GM12892 (cell line): ENCODE data around the gene EEA1.
"Not testable (repeated sequence)": the region's sequence is repeated elsewhere in the genome, so short reads cannot be mapped to it uniquely, and the experiment has no call there.

Experiments
- DNase-seq: peaks from one replicate; pipeline ENCODE4 v3.0.0; 2011; ENCODE audit not compliant: insufficient read length
- FAIRE-seq: peaks from 2 replicates; lab custom pipeline; 2011; peaks lifted over from hg19 to GRCh38; lab: Jason Lieb, UNC
- POLR2A ChIP-seq: IDR thresholded peaks from 2 replicates; pipeline ENCODE4 v1.6.1; 2011; ENCODE audit warnings: low read depth, low read length, control low read depth
- POLR2AphosphoS5 ChIP-seq: IDR thresholded peaks from 2 replicates; pipeline ENCODE4 v1.6.1; 2011; ENCODE audit warnings: low read depth, low read length, control low read depth
- TAF1 ChIP-seq: IDR thresholded peaks from 2 replicates; pipeline ENCODE4 v1.6.1; 2011; ENCODE audit warnings: low read depth, mild to moderate bottlenecking, control low read depth, low read length, borderline replicate concordance

The EEA1 gene

DNA sequence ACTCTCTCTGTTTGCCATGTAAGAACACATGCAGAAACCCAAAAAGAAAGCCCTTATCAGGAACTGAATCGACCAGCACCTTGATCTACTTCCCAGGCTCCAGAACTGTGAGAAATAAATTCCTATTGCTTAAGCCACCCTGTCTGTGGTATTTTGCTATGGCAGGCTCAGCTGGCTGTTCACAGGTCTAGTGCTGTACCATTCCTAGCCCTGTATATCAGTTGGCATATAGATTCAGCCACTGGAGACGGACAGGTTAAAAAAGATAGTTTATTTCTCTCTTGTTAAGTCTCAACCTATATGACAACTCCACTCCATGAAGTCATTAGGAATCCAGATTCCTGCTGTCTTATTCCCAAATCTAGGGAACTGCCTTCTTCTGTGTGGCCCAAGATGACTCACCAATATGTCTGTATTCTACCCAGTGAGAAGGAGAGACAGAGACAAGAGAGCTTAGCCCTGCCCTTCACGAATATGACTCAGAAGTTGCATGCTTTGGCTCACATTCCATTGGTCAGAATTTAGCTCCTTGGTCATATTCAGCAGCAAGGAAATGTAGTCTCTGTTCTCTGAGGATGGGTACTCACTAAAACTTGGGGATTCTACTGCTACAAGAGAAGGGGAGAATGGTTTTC is 169.3 kb downstream of the EEA1 start:
- FAIRE-seq, result peak; percentile 30
- DNase-seq, result no peak
- TF ChIP-seq POLR2AphosphoS5 (no peak), TAF1 (no peak), POLR2A (no peak)

GRCh38 chr12:92757597-92758121 is 171.4 kb downstream of the EEA1 start:
- FAIRE-seq (no peak), DNase-seq (no peak)
- TF ChIP-seq POLR2AphosphoS5 (no peak), TAF1 (no peak), POLR2A (no peak)

DNA sequence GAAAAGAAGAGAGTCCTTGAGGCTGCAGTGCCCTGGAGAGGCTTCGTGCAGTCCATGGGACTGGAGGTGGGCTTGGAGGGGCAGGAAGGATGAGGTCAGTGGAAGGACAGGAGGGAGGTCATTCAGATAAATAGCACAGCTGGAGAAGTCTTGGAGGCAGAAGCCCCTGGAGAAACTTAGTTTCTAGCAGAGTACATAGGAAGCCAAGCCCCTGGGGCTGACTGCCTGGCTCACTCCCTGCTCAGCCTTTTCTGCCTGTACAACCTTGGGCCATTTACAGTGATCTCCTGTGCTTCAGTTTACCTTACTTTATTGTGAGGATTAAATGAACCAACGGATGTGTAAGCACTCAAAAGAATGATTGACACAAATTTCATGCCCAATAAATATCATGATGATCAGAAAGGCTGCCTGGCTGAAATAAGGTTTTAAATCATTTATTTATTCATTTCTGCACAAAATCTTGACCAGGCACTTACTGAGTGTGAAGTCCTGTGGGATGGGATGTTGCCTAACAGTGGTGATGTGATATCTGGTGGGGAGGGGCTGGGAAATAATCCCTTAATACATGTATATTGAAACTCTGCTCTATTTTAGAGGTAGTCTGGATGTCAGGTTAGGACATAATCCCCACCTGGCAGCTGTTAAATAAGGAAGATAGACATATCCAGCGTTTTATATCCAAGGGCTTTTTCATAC is 172.0 kb downstream of the EEA1 start:
- FAIRE-seq, result no peak
- TF ChIP-seq POLR2A (no peak), TAF1 (no peak), POLR2AphosphoS5 (no peak)
- no peak for DNase-seq

- TF ChIP-seq TAF1, result no peak
- TF ChIP-seq POLR2AphosphoS5, result no peak
- TF ChIP-seq POLR2A, result no peak
- FAIRE-seq (no peak), DNase-seq (no peak)
These were observed 174.9 kb downstream of the EEA1 start for GRCh38 chr12:92753976-92754885.

GRCh38 chr12:92749691-92750090 is 179.4 kb downstream of the EEA1 start:
- not testable (repeated sequence) for DNase-seq, FAIRE-seq

DNA sequence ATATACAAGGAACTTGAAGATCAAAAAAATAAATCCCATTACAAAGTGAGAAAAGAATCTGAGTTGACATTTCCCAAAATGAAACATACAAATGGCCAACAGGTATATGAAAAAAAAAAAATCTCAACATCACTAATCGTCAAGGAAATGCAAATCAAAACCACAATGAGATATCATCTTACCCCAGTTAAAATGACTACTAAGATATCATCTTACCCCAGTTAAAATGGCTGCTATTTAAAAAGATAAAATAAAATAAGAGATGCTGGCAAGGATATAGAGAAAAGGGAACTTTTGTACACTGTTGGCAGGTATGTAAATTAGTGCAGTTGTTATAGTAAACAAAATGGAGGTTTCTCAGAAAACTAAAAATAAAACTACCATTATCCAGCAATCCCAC is 181.9 kb downstream of the EEA1 start:
- DNase-seq (no peak), FAIRE-seq (no peak)
- TF ChIP-seq POLR2AphosphoS5 (no peak), TAF1 (no peak), POLR2A (no peak)

DNA sequence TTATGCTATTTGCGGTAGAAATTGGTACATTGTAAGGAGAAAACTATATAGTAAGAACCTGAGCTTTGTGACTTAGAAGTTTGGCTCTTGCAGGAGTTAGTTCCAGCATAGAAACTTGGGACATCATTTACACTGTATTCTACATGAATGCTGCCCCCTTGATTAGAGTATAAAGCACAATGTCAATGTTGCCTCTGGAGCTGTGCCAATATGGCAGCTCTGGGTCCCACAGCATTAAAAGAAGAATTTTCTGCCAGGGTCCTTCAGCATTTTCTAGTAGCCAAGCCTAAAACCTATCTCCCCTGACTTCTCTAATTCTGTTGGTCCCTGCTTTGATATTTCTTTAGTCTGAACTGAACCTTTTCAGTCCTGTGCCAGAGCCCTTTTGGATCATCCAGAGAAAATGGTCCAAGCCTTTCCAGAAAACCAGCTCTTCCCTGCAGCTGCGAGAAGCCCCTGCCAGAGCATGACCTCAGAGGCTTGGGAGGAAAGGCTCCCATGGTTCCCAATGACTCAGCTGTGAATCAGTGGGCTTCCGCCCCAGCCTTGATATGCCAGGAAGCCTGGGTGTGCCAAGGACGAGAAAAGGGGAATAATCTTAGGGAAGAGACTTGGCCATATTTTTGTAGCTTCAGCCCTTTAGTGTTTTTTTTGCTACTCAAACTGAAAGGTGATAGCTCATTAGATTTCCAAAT is 183.1 kb downstream of the EEA1 start:
- no peak for TF ChIP-seq TAF1
- no peak for TF ChIP-seq POLR2A
- no peak for TF ChIP-seq POLR2AphosphoS5
- DNase-seq (no peak), FAIRE-seq (no peak)

DNA sequence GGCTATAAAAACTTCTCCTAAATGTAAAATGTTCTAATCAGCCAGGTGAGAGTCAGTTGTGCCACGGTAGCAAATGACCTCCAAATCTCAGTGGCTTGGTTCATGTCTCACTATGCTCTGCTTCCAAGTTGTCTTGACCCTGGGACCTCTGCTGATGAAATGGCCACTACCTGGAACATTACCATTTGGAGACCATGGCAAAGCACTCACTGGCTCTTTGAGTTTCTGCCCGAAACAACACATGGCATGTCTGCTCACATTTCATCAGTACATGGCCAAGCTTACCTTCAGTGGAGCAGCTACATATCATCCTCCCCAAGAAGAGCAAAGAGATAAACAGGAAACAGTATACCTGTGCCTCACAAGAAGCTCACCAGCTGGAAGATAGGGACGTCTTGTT is 186.1 kb downstream of the EEA1 start:
- DNase-seq (no peak), FAIRE-seq (no peak)
- TF ChIP-seq POLR2A (no peak), TAF1 (no peak), POLR2AphosphoS5 (no peak)

GRCh38 chr12:92740411-92740810 is 188.7 kb downstream of the EEA1 start:
- TF ChIP-seq POLR2AphosphoS5 (no peak), TAF1 (no peak), POLR2A (no peak)
- no peak for FAIRE-seq
- no peak for DNase-seq

- FAIRE-seq (no peak), DNase-seq (no peak)
- no peak for TF ChIP-seq POLR2AphosphoS5
- TF ChIP-seq POLR2A, result no peak
- no peak for TF ChIP-seq TAF1
These were observed 190.0 kb downstream of the EEA1 start for GRCh38 chr12:92739113-92739512.
